CD4-positive, CD25-positive, alpha-beta regulatory T cell (primary cell): ENCODE results near the gene GALNT18. TPM values are rescaled to one million over a fixed set of nuclear protein-coding genes. Genes with fewer than 3 reads are reported as not detected.
A peak's percentile ranks its signal among the peaks of the same experiment; 100 is the strongest.

ENCODE experiments used
- ATAC-seq, 2 donors: fragments of 150-1000 bp; cut with Tn5 transposase; one replicate each; pipeline ENCODE4 v1.10.0; 2021; ENCODE audit warnings: low read depth in 2 of 2, moderate number of reproducible peaks in 2 of 2, moderate library complexity in 1 of 2
- DNase-seq, 3 donors: peaks; one replicate each; pipeline versions ENCODE4 v3.0.0 to v3.0.0-alpha.2; 2012 to 2022; ENCODE audit warnings: mixed read lengths in 1 of 3
- H3K27ac ChIP-seq: one replicate; pipeline ENCODE4 v1.7.0; 2013; ENCODE audit warnings: mild to moderate bottlenecking, low read length; ENCODE audit not compliant: insufficient read depth, poor library complexity, severe bottlenecking
- H3K27me3 ChIP-seq: one replicate; pipeline ENCODE4 v1.7.0; 2013; ENCODE audit warnings: low read length; ENCODE audit not compliant: control insufficient read depth, insufficient read depth
- H3K36me3 ChIP-seq: one replicate; pipeline ENCODE4 v1.7.0; 2013; ENCODE audit warnings: mild to moderate bottlenecking, low read length, moderate library complexity; ENCODE audit not compliant: control insufficient read depth, insufficient read depth
- H3K4me1 ChIP-seq: 2 replicates; pipeline ENCODE4 v1.7.0; 2013; ENCODE audit warnings: mild to moderate bottlenecking, low read length; ENCODE audit not compliant: insufficient read depth, control insufficient read depth, poor library complexity, severe bottlenecking
- H3K4me3 ChIP-seq: one replicate; pipeline ENCODE4 v1.7.0; 2013; ENCODE audit warnings: low read depth, mild to moderate bottlenecking, low read length, moderate library complexity
- H3K9me3 ChIP-seq, 2 experiments: 1 replicate in 1 of 2; 2 replicates in 1 of 2; pipeline ENCODE4 v1.7.0; 2013; ENCODE audit warnings: low read length in 2 of 2, mild to moderate bottlenecking in 1 of 2, moderate library complexity in 1 of 2; ENCODE audit not compliant: control insufficient read depth in 2 of 2
- H3K27ac Mint-ChIP-seq, 3 donors: one replicate each; pipeline ENCODE4 v1.8.0; 2020 to 2022; ENCODE audit warnings: mild to moderate bottlenecking in 3 of 3, mixed read lengths in 3 of 3, moderate library complexity in 2 of 3
- H3K27me3 Mint-ChIP-seq: one replicate; pipeline ENCODE4 v1.8.0; 2022; ENCODE audit warnings: mild to moderate bottlenecking, mixed read lengths
- H3K36me3 Mint-ChIP-seq: one replicate; pipeline ENCODE4 v1.8.0; 2020; ENCODE audit warnings: mixed read lengths
- H3K4me1 Mint-ChIP-seq, 4 donors: one replicate each; pipeline ENCODE4 v1.8.0; 2020 to 2022; ENCODE audit warnings: mixed read lengths in 4 of 4, mild to moderate bottlenecking in 1 of 4
- H3K4me3 Mint-ChIP-seq, 4 donors: one replicate each; pipeline ENCODE4 v1.8.0; 2020 to 2022; ENCODE audit warnings: mild to moderate bottlenecking in 4 of 4, mixed read lengths in 4 of 4, moderate library complexity in 3 of 4
- H3K9me3 Mint-ChIP-seq, 7 donors: one replicate each; pipeline ENCODE4 v1.8.0; 2020 to 2022; ENCODE audit warnings: mixed read lengths in 7 of 7, mild to moderate bottlenecking in 3 of 7, moderate library complexity in 2 of 7
- polyA plus RNA-seq, 4 donors: library from polyadenylated mRNA; unstranded; fragments of 300-500 nt; fragmentation: Illumina TruSeq; gene quantifications; one replicate each; pipeline ENCODE4 v1.2.3, GENCODE V29; 2021
- total RNA-seq: library from RNA; stranded (reverse); gene quantifications from one replicate; pipeline ENCODE4 v1.2.3, GENCODE V29; 2022

Gene GALNT18
- total and polyA plus RNA-seq, 5 donors from 2014 or later, result 0.10 TPM; not detected in 4

DNA sequence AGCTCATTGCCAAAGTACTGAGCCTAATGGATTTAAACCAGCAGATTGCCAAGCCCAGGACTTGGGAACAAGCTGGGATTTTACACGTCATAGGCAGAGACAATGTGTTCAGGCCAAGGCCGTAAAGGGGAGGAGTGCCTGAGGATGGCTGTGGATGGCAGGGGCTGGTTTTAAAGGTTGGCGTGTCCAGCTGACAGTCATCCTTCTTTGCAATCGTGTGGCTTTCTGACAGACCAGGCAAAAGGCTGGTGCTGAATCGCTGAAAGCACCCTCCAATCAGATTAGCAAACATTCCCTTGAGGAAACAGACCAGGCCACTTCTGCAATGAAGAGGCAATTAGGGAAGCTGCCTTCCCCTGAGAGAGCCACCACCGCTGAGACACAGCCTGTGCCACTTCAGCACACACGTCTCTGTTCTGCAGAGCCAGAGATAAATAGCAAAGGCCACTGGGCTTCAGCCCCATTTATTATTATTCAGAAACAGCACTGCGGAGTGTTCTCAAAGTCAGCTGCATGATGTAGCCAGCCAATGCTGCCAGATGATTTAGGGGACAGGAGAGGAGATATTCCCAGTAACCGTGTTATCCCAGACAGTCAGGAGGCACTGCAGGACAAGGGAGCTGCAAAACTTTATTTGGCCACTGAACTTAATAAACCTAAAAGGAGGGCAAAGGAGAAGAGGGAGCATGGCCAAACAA lies 214.6 kb downstream of the GALNT18 start:
- H3K27ac Mint-ChIP-seq, result no peak overlapping the region
- no peak overlapping the region for H3K4me3 Mint-ChIP-seq
- no peaks in the 10 kb centered on the region for H3K4me1 Mint-ChIP-seq
- Histone ChIP-seq H3K4me1 (no peaks in the 10 kb centered on the region), H3K27ac (no peak overlapping the region), H3K36me3 (no peaks in the 10 kb centered on the region), H3K27me3 (no peaks in the 10 kb centered on the region), H3K9me3 (no peaks in the 10 kb centered on the region), H3K4me3 (no peak overlapping the region)
- ATAC-seq (no peak), DNase-seq (no peak)
- no peaks in the 10 kb centered on the region for H3K36me3 Mint-ChIP-seq
- peaks cover 5% of the 10 kb centered on the region for H3K27me3 Mint-ChIP-seq
- no peaks in the 10 kb centered on the region for H3K9me3 Mint-ChIP-seq

- H3K36me3 ChIP-seq, result no peaks in the 10 kb centered on the region
- no peak for DNase-seq
- Mint-ChIP-seq H3K27me3 (peaks cover 5% of the 10 kb centered on the region), H3K4me3 (no peak overlapping the region), H3K27ac (no peak overlapping the region), H3K4me1 (no peaks in the 10 kb centered on the region), H3K36me3 (no peaks in the 10 kb centered on the region), H3K9me3 (no peaks in the 10 kb centered on the region)
- no peaks in the 10 kb centered on the region for H3K4me1 ChIP-seq
- no peaks in the 10 kb centered on the region for H3K27me3 ChIP-seq
- no peak overlapping the region for H3K27ac ChIP-seq
- H3K9me3 ChIP-seq, result no peaks in the 10 kb centered on the region
- no peak overlapping the region for H3K4me3 ChIP-seq
- no peak for ATAC-seq
Observed at GRCh38 chr11:11406652-11407051, 215.2 kb downstream of the GALNT18 start.

- Mint-ChIP-seq H3K4me1 (no peaks in the 10 kb centered on the region), H3K9me3 (peaks cover 0 to 2% (median 0%) of the 10 kb centered on the region in 7 donors), H3K4me3 (no peak overlapping the region), H3K27me3 (no peaks in the 10 kb centered on the region), H3K36me3 (no peaks in the 10 kb centered on the region), H3K27ac (no peak overlapping the region)
- ATAC-seq (no peak), DNase-seq (no peak)
- Histone ChIP-seq H3K27ac (no peak overlapping the region), H3K36me3 (no peaks in the 10 kb centered on the region), H3K4me3 (no peak overlapping the region), H3K4me1 (no peaks in the 10 kb centered on the region), H3K9me3 (no peaks in the 10 kb centered on the region), H3K27me3 (no peaks in the 10 kb centered on the region)
Observed at GRCh38 chr11:11403763-11404725, 217.8 kb downstream of the GALNT18 start.

DNA sequence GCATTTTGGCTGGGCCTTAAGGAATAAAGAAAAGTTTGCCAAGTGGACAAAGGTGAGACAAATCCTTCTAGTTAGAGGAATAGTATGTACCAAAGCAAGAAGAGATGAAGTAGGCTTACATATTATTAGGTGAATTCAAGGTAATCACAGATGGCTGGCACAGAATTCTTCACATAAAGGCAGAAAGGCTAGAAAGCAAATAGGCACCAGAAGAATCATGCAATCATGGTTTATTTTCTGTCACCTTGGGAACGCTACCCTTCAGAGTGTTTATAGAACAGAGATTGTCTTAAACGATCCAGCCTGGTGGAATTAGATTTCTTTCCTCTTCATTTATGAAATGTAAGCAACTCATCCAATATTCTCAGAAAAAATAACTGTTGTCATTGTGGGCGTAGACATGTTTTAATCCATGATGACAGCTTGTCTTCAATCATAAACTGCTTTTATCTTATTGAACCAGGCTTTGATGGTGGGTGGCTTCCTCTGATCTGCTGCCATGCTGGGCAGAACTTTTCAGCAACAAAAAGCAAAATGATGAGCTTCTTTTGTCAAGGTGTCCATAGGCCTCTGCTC lies 219.8 kb downstream of the GALNT18 start:
- no peak for ATAC-seq
- Histone ChIP-seq H3K4me1 (no peaks in the 10 kb centered on the region), H3K36me3 (no peaks in the 10 kb centered on the region), H3K27ac (no peak overlapping the region), H3K27me3 (no peaks in the 10 kb centered on the region), H3K9me3 (no peaks in the 10 kb centered on the region), H3K4me3 (no peak overlapping the region)
- Mint-ChIP-seq H3K36me3 (no peaks in the 10 kb centered on the region), H3K27me3 (no peaks in the 10 kb centered on the region), H3K27ac (no peak overlapping the region), H3K4me1 (no peaks in the 10 kb centered on the region), H3K4me3 (no peak overlapping the region), H3K9me3 (peaks cover 0 to 3% (median 0%) of the 10 kb centered on the region in 7 donors)
- DNase-seq, result no peak

DNA sequence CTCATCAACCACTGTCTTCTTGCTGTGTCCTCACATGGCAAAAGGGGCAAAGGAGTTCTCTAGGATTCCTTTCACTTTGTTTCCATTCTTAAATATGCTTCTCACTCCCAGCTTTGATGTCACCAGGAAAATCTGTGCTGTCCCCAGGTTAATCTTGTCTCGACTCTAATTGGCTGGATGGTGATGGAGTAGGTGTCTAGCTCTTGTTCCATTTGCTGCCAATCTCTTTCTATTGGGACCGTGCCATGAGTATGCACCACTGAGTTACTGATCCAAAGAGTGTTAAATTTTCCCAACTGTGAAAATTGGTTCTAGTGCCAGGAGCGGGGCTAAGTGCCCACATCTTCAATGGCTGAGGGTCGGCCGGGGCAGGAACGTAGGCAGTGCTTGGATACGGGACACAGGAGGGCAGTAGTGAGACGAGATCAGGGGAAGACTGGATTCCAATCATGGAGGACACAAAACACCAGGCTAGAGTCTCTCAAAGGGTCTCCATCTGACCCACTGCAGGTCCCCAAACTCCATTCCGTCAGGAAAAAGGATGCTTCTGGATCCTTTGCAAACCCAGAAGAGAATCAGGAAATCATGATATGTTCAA lies 221.1 kb downstream of the GALNT18 start:
- no peaks in the 10 kb centered on the region for H3K36me3 ChIP-seq
- H3K4me1 Mint-ChIP-seq, result no peaks in the 10 kb centered on the region
- no peaks in the 10 kb centered on the region for H3K36me3 Mint-ChIP-seq
- H3K27me3 Mint-ChIP-seq, result no peaks in the 10 kb centered on the region
- H3K27ac ChIP-seq, result no peak overlapping the region
- H3K9me3 Mint-ChIP-seq, result peaks cover 0 to 3% (median 0%) of the 10 kb centered on the region in 7 donors
- no peak overlapping the region for H3K27ac Mint-ChIP-seq
- no peaks in the 10 kb centered on the region for H3K4me1 ChIP-seq
- no peak for DNase-seq
- ATAC-seq, result no peak
- H3K27me3 ChIP-seq, result no peaks in the 10 kb centered on the region
- H3K4me3 Mint-ChIP-seq, result no peak overlapping the region
- no peaks in the 10 kb centered on the region for H3K9me3 ChIP-seq
- no peak overlapping the region for H3K4me3 ChIP-seq

- ATAC-seq, result no peak
- peaks cover 0 to 3% (median 0%) of the 10 kb centered on the region in 7 donors for H3K9me3 Mint-ChIP-seq
- H3K36me3 Mint-ChIP-seq, result no peaks in the 10 kb centered on the region
- Histone ChIP-seq H3K27me3 (no peaks in the 10 kb centered on the region), H3K4me1 (no peaks in the 10 kb centered on the region), H3K36me3 (no peaks in the 10 kb centered on the region), H3K4me3 (no peak overlapping the region), H3K27ac (no peak overlapping the region), H3K9me3 (no peaks in the 10 kb centered on the region)
- H3K4me3 Mint-ChIP-seq, result no peak overlapping the region
- no peak overlapping the region for H3K27ac Mint-ChIP-seq
- no peak for DNase-seq
- H3K4me1 Mint-ChIP-seq, result no peaks in the 10 kb centered on the region
- no peaks in the 10 kb centered on the region for H3K27me3 Mint-ChIP-seq
Observed at GRCh38 chr11:11400121-11400520, 221.7 kb downstream of the GALNT18 start.

DNA sequence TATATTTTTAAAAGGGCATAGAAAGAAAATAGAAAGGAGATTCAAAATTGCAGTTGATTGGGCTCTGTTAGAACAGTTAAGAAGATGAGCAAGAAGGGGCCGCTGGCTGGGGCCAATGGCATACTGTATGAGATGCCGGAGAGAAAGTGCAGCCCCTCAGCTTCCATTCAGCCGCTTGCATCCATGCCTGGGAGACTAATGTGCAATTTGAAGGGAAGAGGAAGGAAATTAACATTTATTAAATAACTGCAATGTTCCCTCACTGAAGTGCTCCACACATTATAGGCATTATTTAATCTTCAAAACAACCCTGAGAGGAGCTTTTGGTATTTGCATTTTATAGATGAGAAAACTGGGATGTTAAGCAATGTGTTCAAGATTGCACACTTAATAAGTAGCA lies 224.0 kb downstream of the GALNT18 start:
- Histone ChIP-seq H3K9me3 (no peaks in the 10 kb centered on the region), H3K36me3 (no peaks in the 10 kb centered on the region), H3K4me3 (no peak overlapping the region), H3K27ac (no peak overlapping the region), H3K27me3 (no peaks in the 10 kb centered on the region), H3K4me1 (no peaks in the 10 kb centered on the region)
- DNase-seq (no peak), ATAC-seq (no peak)
- Mint-ChIP-seq H3K27me3 (no peaks in the 10 kb centered on the region), H3K4me3 (no peak overlapping the region), H3K27ac (peak overlapping the region in 1 of 3 donors; percentile 57), H3K36me3 (no peaks in the 10 kb centered on the region), H3K4me1 (no peaks in the 10 kb centered on the region), H3K9me3 (peaks cover 0 to 3% (median 0%) of the 10 kb centered on the region in 7 donors)
